Activated CD4-positive, alpha-beta T cell treated with anti-CD3 and anti-CD28 coated beads for 4 hours (primary cell): ENCODE measurements around the gene ERCC6L2.

Experiments used
- DNase-seq, 2 donors: peaks; one replicate each; pipeline ENCODE4 v3.0.0-alpha.2; 2020

The ERCC6L2 gene

DNA sequence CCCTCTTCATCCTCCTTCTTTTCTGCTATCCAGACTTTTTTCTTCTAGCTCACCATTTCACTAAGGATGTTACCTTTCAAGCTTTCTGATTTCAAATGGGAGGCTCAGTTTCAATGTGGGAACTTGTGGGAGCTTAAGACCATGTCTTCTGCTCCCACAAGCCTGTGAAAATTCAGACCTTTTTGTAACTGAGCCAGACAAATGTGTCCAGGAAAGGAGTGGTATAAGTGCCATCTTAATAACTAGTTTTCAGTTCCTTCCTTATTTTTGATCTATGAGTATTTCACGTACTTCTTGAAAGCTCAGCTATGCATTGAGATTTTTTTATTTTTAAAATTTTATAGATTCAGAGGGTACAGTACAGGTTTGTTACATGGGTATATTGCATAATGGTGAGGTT, 4.6 kb upstream of the ERCC6L2 start:
- no peak for DNase-seq

DNA sequence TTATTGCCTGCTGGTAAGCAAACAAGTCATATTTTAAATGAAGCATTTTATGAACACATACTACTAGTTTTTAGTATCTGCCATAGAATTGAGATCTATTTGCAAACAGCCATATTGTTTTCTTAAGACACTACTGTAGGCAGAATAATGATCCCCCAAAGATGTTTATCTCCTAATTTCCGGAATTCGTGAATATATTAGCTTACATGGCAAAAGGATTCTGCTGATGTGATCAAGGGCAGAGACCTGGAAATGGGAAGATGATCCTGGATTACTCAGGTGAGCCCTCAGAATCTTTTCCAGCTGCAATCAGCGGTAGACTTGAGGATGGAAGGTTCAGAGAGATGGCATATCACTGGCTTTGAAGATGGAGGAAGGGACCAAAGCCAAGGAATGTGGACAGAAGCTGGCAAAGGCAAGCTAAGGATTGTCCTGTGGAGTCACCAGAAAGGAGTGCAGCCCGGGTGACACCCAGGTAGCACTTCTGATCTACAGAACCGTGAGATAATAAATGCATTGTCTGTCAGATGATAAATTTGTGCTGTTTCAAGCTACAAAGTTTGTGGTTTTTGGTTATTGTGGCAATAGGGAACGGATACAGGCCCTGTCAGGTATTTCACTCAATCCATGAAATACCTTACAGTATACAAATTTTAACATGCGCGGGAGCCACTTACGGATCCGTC, 1.0 kb upstream of the ERCC6L2 start:
- no peak for DNase-seq

DNA sequence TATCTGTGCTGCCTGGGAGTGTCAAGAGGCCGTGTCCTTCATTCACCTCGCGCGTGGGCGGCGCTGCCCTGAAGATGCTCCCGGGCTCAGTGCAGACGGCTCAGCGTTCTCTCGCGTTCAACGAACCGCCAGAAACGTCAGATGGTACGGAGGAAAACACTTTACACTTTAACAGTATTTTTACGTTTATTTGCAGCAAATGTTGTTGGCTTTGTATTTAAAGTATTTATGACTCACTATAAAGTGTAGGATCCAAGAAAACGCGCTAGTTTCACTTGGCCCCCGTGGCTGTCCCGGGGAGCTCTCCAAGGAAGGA, 544 bp upstream of the ERCC6L2 start:
- peak; percentile 59 to 67 for DNase-seq

DNA sequence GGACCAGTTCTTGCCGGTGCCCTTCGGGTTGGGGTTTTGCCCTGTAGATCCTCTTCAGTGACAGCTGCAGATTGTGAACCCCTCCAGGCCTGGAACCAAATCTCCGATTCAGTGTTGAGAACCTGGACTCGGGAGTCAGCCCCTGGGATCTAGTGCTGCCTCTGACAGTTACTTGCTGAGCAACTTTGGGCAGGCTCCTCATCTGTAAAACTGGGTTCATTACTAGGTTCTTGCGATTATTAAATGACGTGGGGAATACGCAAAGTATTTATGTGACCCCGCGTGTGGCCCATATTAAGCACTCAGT, 600 bp downstream of the ERCC6L2 start:
- no peak for DNase-seq

DNA sequence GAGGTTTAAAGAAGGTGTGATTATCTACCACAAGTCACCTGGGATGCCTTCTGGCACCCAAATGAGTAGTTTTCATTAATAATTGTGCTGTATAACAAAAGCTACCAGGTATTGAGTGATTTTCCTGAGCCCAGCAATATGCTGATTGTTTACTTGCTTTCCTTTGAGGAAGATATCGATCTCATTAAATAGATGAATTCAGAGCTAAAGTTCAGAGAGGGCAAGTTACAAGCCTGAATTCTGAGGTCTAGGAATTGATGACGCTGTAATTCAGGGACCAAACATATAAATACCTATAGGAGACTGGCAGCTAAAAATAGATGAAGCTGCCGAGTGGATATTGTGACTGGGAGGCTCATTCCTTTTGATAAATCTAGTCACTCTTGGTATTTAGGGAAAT, 1.1 kb downstream of the ERCC6L2 start:
- DNase-seq: no peak

DNA sequence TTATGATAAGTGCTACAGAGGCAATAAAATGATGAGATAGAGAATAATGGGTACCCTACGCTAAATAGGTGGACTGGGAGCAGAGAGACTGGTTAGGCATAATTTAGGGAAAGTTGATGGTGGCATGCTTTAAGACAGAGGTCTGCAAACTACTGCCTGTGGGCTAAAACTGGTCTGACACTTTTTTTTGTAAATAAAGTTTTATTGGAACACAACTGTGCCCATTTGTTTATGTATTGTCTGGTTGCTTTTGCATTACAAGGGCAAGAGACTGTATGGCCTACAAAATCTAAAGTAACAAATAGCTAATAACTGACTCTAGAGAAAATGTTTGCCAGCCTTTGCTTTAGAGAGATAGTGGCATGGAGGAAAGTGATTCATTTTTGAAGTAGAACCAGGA, 2.5 kb downstream of the ERCC6L2 start:
- no peak for DNase-seq

DNA sequence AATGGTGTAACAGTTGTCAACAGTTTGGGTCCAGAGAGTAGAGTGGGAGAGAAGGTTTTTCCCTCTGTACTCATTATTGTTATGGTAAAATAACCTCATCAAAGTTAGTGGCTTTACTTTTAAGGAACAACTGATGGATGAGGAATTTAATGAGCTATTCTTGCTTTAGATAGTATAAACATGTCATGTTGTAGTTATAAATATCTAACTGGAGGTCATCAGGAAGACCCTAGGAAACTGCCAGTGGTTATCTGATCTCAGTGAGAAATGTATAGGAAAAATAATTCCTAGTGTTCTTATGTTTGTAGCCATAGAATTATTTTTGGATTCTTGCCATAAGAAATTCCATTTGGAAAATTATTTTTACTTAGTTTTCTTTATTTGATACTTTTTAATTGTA, 4.1 kb downstream of the ERCC6L2 start:
- no peak for DNase-seq

DNA sequence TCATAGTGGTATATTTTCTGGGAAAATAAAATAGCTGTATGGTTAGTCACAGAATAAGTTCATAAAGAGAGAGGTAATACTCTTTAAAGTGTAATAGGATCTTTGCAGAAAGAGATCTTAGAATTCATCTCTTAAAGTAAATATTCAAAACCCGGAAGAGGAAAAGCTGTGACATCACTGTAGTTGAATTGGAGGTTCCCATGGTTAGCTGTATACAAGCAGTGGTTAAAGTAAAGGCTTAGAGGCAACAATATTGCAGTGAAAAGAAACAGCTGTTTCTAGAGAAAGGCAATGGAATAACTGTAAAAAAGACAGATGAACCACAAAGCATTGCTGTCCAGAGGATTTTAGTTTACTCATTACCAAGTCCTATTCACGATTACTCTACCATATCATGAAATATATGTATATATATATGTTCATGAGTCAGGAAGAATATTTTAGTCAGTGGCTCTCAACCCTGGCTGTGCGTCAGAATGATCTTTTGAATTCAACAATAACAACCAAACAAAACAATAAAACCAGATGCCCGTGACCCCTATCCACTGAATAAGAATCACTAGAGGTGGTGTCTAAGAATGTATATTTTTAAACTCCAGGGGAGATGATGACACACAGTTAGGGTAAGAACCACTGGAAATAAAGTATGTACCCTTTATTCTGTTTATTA, 4.7 kb downstream of the ERCC6L2 start:
- DNase-seq: no peak

DNA sequence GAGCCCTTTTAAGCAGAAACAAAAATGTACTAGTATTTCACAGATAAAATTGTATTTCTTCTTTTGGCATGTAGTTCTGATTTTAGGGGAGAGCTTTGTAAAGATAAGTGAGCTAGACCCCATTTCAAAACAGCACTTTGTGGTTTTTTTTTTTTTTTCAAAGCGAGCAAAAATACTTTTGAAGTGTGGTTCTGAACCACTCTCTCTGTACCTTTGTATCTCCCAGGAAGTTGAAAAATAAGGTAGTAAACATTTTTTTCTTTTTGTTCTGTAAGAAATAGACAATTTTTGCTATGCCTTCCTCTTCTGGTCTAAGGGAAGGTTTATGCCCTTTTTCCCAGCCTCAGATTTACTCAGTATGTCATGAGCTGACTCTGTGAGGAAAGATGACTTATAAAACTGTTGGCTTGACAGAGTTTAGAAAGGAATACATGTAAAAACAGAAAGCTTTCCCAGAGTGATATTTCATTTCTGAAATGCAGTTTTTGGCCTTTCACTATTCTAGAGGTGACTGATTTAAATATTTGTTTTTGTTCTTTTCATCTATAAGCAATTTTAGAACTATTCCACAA, 12.5 kb downstream of the ERCC6L2 start:
- DNase-seq: no peak

DNA sequence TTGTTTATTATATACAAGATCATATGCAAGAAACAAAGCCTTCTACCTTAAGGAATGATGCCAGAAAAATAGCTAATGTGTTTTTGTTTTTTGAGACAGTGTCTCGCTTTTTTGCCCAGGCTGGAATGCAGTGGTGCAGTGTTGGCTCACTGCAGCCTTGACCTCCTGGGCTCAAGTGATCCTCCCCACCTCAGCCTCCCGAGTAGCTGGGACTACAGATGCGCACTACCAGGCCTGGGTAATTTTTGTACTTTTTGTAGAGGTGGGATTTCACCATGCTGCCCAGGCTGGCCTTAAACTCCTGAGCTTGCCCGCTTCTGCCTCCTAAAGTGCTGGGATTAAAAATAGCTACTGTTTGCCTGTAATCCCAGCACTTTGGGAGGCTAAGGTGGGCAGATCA, 15.1 kb downstream of the ERCC6L2 start:
- DNase-seq: no peak

DNA sequence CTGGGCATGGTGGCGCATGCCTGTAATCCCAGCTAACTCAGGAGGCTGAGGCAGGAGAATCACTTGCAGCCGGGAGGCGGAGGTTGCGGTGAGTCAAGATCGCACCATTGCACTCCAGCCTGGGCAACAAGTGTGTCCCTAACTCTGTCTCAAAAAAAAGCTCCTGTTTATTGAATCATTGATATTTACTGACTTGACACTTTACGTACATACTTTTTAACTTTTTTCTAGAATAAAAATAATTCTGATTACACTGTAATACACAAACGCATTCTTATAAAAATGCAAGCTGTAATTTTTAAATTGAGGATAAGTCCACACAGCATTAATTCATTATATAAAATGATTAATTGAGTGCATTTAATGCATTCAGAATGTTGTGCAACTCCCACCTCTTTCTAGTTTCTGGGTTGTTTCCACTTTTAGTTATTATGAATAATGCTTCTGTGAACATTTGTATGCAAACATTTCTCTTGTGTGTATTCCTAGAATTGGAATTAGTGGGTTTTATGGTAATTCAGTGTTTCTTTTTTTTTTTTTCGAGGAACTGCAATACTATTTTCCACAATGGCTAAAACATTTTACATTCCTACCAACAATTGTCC, 15.7 kb downstream of the ERCC6L2 start:
- no peak for DNase-seq

DNA sequence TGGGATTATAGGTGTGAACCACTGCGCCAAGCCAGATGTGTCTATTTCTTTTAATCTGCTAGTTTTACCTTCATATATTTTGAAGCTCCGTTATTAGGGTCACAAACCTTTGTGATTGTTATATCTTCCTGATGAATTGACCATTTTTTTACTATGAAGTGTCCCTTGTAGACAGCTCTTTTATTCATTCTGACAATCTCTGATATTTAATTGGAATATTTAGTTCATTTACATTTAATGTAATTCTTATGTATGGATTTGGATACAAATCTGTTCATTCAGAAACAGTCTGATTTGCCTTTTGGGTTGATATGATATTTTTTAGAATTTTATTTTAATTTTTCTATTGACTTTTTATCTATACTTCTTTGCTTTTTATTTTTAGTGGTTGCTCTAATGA, 17.2 kb downstream of the ERCC6L2 start:
- no peak for DNase-seq

DNA sequence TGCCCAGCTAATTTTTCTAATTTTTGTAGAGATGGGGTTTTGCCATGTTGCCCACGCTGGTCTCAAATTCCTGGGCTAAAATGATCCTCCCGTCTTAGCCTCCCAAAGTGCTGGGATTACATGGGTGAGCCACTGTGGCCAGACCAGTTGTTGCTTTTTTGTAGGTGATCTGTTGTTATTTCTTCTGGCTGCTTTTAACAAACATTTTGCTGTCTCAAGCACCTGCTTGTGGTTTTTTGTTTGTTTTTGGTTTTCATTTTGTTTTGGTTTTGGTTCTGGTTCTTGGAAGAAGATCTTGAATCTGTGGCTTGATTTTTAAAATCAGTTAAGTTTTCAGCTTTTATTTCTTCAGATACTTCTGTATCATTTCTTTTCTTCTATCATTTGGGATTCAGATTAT, 21.1 kb downstream of the ERCC6L2 start:
- DNase-seq: no peak

DNA sequence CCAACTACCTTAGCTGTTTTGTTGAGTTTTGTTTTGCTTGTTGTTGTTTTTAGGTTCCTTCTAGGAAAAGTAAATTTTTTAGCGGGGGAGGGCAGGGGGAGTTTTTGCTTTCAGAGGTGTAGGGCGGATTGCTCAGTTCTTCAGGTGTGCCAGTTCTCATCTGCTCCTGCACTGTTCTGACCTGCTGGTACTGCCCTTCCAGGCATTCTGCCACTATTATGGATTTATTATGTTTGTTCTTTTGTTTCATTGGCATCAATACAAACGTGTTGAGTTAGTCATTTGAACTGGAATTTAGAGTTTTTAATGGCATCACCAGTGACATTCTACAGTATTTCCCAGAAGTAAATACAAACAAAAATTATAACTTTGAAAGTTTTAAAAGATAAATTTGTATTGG, 26.0 kb downstream of the ERCC6L2 start:
- DNase-seq: no peak

DNA sequence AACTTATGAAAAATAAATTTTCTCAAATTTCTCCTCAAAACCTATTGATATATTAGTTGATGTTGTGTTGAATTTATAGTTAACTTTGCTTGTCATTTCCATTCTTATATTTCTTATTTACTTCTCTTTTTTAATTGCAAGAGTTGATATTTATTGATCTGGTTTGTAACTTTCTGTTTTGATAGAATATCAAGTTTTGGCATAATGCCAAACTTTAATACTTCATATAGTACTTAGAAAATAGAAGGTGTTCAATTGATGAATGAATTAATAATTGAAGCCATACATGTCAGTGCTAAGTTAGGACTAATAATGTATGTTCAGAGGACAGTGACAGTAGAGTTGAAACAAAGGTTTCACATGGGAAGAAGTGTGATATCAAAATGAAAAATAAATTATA, 27.9 kb downstream of the ERCC6L2 start:
- DNase-seq: no peak

DNA sequence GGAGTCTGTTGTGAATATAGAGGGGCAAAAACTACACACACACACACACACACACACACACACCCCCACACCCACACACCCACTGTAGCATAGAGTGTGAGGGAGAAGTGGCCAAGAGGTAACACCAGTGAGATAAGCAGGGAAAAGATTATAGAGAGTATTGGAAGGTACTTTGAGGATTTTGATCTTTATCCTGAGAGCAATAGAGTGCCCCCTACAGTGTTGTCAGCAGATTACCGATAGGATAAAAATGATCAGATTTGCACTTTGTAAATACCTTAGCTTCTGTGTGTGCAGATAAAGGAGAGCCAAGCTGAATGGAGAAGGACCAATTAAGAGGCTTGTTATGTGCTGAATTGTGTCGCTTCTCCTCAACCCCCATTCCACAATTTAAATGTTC, 32.3 kb downstream of the ERCC6L2 start:
- DNase-seq: no peak

DNA sequence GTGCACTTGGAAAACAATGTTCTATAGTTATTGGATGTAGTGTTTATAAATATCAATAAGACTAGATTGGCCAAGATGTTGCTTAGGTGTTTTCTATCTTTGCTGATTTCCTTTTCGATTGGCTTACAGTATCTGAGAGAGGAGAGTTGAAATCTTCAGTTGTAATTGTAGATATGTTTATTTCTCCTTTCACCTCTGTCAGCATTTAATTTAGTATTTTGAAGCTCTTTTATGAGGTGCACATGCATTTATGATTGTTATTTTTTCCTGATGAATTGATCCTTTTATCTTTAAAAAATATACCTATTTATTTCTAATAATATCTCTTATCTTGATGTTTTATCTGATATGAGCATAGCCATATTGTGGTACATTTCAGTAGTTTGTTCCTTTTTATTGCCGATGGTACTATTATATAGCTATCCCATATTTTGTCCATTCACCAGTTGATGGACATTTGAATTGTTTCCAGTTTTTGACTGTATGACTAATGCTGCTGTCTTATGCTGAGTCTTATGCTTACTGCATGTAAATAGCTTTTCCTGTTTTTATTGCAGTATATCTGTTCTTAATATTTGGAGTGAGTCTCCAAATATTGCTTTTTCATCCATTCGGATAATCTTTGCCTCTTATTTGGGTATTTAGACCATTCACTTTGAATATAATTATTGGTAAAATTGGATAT, 34.7 kb downstream of the ERCC6L2 start:
- no peak for DNase-seq

DNA sequence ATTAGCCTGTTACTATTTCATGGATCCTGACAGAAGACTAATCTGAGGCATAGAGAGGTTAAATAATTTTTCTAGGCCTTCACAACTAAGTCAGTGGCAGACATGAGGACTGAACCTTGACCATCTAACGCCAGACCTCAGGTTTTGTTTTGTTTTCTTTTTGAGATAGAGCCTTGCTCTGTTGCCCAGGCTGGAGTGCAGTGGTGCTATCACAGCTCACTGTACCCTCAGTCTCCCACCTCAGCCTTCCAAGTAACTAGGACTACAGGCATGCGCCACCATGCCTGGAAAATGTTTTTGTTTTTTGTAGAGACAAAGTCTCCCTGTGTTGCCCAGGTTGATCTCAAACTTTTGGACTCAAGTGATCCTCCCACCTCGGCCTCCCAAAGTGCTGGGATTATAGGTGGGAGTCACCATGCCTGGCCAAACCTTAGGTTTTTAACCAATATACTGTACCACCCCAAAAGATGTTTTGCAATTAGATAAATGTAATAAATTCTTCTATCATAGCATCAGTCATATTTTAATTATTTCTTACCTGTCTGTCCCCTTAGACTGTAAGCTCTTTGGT, 35.4 kb downstream of the ERCC6L2 start:
- DNase-seq: no peak

DNA sequence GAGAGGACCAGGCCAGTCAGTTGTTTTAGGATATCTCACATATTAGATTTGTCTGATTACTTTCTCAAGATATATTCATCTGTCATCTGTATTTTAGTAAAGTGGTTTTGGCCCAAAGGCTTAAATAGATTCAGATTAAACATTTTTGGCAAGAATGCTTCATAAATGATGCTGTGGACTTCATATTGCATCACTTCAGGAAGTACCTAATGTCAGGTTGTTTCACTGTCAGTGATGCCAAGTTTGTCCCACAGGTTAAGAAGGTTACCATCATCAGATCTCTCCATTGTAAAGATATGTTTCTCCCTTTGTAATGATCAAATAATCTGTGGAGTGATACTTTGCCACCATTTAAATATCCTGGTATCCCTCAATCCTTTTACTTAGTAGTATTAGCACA, 37.3 kb downstream of the ERCC6L2 start:
- no peak for DNase-seq

DNA sequence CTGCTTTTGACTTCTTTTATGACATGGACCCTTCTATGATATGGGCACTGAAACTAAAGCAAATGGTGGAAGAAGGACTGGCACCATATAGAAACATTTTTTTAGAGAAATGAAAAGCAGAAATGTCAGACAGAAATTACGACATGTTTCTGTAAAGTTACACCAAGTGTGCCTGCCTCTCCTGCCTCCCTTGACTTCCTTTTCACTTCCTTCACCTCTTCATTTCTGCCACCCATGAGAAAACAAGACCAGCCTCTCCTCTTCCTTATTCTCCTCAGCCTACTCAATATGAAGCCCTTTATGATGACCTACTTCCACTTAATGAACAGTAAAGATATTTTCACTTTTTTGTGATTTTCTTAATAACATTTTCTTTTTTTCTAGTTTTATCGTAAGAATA, 44.5 kb downstream of the ERCC6L2 start:
- no peak for DNase-seq

DNA sequence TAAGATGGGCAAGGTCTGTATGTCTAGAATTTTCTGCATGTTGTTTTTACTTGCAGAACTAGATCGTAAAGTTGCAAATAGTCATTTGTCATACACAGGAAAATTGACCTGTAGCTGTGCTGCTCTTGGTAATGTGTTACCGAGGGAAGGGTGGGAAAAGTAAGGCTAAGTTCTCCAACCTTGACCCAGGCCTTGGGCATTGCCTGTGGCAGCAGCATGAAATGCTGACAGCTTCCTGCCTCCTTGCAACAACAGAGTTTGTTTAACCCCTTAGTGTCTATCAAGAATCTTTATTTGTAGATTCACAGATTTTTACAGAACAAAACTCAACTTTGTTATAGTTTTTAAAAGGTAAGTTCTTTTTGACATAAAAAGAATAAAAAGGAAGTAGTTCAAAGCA, 48.3 kb downstream of the ERCC6L2 start:
- no peak for DNase-seq

DNA sequence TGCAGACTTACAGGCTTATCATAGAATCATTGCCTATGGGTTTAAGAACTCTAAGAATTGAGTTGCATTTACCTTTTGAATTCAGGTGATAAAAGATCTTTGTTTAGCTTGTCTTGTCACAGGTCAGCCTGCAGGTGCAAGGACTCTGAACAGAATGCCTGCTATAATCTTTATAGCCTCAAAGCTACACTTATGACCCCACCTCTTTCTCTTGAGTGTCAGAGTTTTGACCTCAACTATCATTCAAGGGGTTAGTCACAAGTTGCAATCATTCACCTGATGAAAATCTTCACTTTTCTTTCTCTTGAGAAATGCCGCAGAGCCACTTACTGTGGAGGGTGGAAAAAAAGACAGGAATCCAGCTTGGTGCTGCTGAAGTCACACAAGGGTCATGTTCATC, 49.5 kb downstream of the ERCC6L2 start:
- DNase-seq: no peak

DNA sequence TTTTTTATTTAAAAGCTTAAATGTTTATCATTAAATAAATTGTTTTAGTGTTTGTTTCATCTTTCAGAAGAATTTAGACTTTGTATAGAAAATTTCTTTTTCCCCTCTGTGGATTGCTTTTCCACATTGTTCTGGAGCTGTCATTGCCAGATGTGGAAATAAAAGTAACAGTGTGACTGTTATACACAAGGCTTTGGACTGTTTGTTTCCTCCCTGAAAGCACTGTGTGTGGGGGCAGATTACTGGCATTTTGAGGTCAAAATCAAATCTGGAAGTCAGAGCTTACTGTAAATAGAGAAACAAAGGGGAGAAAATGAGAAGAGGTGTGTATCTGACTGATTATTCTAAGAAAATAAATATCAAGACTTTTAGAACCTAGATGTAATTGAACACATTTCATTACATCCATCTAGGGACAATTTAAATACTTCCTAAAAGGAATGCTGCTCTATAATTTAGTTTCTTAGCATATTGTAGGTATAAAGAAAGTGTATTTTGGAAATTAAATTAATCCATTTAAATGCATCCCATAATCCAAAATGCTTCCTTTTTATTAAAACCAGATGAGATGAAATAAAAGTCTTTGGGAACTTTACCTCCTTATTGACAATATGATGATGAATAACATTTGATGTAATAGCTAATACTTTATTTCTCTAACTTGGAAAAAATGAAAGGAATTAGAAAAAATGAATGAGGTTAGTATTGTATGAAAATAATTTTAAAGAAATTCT, 51.9 kb downstream of the ERCC6L2 start:
- no peak for DNase-seq
